ENCODE measurements around the gene ST8SIA6.

The ST8SIA6 gene

GRCh38 chr10:17394854-17395253, 59.5 kb downstream of the ST8SIA6 start:
- FAIRE-seq = no peak

GRCh38 chr10:17387861-17388503, 66.4 kb downstream of the ST8SIA6 start:
- FAIRE-seq (no peak), DNase-seq (ENCODE audit: insufficient read length, low spot score) (no peak)

More at GRCh38 chr10:17394854-17395253, 59.5 kb downstream of the ST8SIA6 start:
- no peak for DNase-seq (ENCODE audit: insufficient read length, low spot score)

DNA sequence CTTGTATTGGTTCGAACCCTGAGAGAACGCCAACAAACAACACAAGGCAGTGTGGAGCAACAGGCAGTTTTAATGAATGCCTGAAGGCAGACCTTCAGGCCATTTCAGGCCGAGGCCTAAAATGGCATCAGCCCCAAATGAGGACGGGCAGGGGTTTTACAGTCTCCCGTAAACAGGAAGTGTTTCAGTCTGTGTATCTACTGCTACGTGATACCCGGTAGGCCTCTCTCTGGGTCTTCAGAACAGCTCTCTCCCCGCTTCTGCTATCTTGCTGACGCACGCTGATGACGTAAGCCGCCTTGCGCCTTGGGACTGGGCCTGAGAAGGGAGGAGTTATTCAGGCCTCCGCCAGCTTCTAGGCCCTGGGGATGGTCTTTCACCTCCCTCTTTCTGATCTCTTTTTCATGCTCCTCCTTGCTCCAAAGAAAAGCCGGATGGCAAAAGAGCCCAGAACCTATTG, 67.7 kb downstream of the ST8SIA6 start:
- FAIRE-seq = no peak
- no peak for DNase-seq (ENCODE audit: insufficient read length, low spot score)

- FAIRE-seq = no peak
- no peak for DNase-seq (ENCODE audit: insufficient read length, low spot score)
Measured at GRCh38 chr10:17386021-17386420, 68.4 kb downstream of the ST8SIA6 start.

- DNase-seq (ENCODE audit: insufficient read length, low spot score) (no peak), FAIRE-seq (no peak)
Measured at GRCh38 chr10:17385066-17385465, 69.3 kb downstream of the ST8SIA6 start.

GRCh38 chr10:17383801-17384555, 70.4 kb downstream of the ST8SIA6 start:
- no peak for DNase-seq (ENCODE audit: insufficient read length, low spot score)
- no peak for FAIRE-seq

DNA sequence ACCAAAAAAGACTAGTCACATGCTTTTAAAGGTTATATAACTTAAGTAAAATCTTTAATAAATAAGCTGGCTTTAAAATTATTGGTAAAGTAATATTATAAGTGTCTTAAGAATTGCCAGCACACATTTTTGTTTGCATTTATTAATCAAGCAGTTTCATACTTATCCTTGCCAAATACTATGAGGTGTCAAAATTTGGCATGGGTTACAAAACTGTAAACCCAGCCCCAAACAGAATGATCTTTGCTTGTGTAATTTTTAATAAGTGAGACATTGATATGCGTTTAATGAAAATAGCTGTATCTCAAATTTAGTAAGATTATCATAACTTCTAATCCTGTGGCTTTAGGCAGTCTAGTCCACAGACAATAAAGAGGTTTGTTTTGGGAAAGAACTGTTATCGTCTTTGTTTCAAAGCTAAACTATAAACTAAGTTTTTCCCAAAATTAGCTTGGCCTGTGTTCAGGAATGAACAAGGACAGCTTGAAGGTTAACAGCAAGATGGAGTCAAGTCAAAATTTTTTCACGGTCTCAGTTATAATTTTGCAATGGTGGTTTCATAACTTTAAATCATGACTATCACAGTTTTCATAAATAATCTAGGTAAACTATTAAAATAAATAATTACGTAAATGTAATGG, 72.8 kb downstream of the ST8SIA6 start:
- no peak for FAIRE-seq
- DNase-seq (ENCODE audit: insufficient read length, low spot score) = no peak

GRCh38 chr10:17380888-17381287, 73.5 kb downstream of the ST8SIA6 start:
- DNase-seq (ENCODE audit: insufficient read length, low spot score) (no peak), FAIRE-seq (no peak)

- FAIRE-seq = no peak
- DNase-seq (ENCODE audit: insufficient read length, low spot score) = no peak
Measured at GRCh38 chr10:17380016-17380415, 74.4 kb downstream of the ST8SIA6 start.

- FAIRE-seq = no peak
- no peak for DNase-seq (ENCODE audit: insufficient read length, low spot score)
Measured at GRCh38 chr10:17379151-17379690, 75.2 kb downstream of the ST8SIA6 start.

GRCh38 chr10:17375936-17376584, 78.3 kb downstream of the ST8SIA6 start:
- DNase-seq (ENCODE audit: insufficient read length, low spot score) = peak; percentile 20

GRCh38 chr10:17368708-17369272, 85.6 kb downstream of the ST8SIA6 start:
- FAIRE-seq = no peak
- DNase-seq (ENCODE audit: insufficient read length, low spot score) = no peak

More at GRCh38 chr10:17375936-17376584, 78.3 kb downstream of the ST8SIA6 start:
- peak; percentile 69 for FAIRE-seq

- DNase-seq (ENCODE audit: insufficient read length, low spot score) (no peak), FAIRE-seq (no peak)
Measured at GRCh38 chr10:17366705-17367104, 87.7 kb downstream of the ST8SIA6 start.

GRCh38 chr10:17365402-17365801, 89.0 kb downstream of the ST8SIA6 start:
- FAIRE-seq (no peak), DNase-seq (ENCODE audit: insufficient read length, low spot score) (no peak)

DNA sequence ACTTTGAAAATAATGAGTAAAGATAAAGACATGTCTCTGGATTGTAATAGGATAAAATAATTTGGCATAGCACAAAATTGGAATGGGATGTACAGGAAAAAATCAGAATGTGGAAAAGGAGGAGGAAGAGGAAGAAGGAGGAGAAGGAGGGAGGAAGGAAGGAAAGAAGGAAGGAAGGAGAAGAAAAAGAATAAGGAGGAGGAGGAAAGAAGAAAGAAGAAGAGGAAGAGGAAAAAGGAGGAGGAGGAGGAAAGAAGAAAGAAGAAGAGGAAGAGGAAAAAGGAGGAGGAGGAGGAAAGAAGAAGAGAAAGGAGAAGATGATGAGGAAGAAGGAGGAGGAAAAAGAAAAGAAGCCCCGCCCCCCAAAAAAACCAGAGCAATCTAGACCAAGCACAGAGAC, 95.9 kb downstream of the ST8SIA6 start:
- DNase-seq (ENCODE audit: insufficient read length, low spot score) = no peak
- FAIRE-seq = no peak

DNA sequence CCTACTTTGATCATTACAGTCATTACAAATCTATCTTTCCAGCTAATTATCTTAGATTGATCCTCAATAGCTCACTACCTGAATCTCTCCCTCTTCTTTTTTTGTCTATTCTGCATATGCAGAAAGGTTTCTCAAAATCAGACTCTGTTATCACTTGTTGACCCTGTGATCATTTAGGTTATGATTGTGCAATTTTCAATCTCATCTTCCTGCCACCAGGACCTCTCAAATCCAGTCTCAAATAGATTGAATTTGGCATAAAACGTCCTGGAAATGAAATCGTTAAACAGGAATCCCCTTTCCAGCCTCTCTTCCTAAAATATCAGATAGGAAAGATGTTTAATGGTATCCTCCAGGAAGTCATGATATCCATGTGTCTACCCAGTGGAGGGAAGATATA, 96.6 kb downstream of the ST8SIA6 start:
- FAIRE-seq (no peak), DNase-seq (ENCODE audit: insufficient read length, low spot score) (no peak)

- no peak for DNase-seq (ENCODE audit: insufficient read length, low spot score)
- no peak for FAIRE-seq
Measured at GRCh38 chr10:17356820-17357219, 97.6 kb downstream of the ST8SIA6 start.

- DNase-seq (ENCODE audit: insufficient read length, low spot score) (no peak), FAIRE-seq (no peak)
Measured at GRCh38 chr10:17354781-17355180, 99.6 kb downstream of the ST8SIA6 start.

GRCh38 chr10:17353568-17354300, 100.7 kb downstream of the ST8SIA6 start:
- FAIRE-seq (no peak), DNase-seq (ENCODE audit: insufficient read length, low spot score) (no peak)

DNA sequence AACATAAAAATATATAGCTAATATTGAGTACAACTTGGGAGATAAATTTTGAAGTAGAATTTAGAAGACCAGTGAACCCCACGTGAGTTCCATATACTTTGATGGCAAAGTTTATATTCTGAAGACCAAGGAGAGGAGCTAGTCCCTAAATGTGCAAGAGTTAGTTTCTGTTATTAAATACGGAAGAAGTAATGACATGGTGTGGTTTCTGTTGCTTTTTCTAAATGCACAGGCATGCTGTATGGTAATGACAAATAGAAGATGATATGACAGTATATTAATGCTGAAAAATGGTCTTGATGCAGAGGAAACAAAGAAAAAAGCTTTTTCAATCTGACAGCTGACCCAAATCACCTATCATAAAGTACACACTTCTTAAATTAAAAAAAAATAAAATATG, 101.8 kb downstream of the ST8SIA6 start:
- FAIRE-seq = no peak
- no peak for DNase-seq (ENCODE audit: insufficient read length, low spot score)

All from GM19239 (cell line).